Fibroblast of peridontal ligament (primary cell): Measurements from ENCODE around the gene ARHGAP1.

ENCODE experiments used
- DNase-seq: peaks from one replicate; pipeline ENCODE4 v3.0.0-alpha.2; 2010; ENCODE audit errors: extremely low read depth

Gene ARHGAP1

DNA sequence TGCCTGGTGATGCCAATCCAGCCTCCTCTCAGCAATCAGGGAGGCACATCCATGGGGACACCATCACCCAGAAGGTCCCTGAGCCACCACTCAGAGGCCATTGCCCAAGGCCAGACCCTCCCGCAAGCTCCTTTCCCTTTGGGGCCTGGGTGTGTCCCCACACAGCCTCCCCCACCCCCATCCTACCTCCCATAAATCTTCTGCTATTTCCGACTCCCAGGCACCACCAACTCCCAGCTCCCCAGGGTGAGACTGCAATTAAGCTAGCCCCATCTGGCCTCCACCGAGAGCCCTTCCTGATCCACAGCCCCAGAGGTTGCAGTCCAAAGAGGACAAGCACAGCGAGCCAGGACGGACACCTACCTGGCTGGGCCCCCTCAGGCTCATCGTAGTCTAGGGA lies 6.3 kb downstream of the ARHGAP1 start:
- DNase-seq: no peak

GRCh38 chr11:46693597-46694012 lies 6.8 kb downstream of the ARHGAP1 start:
- DNase-seq: peak; percentile 63

DNA sequence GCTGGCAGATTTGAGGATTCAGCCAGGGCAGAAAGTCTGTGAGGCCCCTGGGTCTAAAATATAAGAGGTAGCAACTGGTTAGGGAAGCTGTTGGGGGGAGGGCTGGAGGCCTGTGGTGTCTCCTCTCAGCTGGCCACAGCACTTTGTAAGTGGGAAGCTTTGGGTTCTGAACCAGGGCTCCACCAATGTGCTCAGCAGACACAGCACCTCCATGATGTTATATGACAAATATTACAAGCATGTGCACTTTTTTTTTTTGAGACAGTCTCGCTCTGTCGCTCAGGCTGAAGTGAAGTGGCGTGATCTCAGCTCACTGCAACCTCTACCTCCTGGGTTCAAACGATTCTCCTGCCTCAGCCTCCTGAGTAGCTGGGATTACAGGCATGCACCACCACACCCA lies 8.0 kb downstream of the ARHGAP1 start:
- DNase-seq: no peak

- no peak for DNase-seq
Observed at GRCh38 chr11:46690702-46691101, 9.7 kb downstream of the ARHGAP1 start.

GRCh38 chr11:46686886-46687795 lies 13.3 kb downstream of the ARHGAP1 start:
- peak; percentile 65 for DNase-seq

- no peak for DNase-seq
Observed at GRCh38 chr11:46684367-46684766, 16.1 kb downstream of the ARHGAP1 start.

- DNase-seq: no peak
Observed at GRCh38 chr11:46682773-46683752, 17.4 kb downstream of the ARHGAP1 start.

DNA sequence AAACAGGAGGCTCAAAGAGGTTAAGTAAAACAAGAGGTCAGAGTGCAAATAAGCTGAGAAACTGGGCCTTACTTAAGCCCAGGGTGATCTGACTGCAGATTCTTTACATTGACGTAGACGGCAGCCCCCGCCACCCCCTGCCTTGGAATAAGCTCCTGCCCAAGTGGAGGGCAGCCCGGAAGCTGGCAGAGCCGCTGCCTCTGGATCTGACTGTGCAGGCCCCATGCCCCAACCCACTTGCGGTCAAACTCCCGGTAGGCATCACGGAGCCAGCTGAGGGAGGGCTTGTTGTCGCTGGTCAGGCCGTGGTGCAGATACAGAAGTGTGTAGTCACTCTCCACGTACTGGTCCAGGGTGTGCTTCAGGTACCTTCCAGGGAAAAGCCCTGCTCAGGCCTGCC lies 18.6 kb downstream of the ARHGAP1 start:
- DNase-seq: no peak

DNA sequence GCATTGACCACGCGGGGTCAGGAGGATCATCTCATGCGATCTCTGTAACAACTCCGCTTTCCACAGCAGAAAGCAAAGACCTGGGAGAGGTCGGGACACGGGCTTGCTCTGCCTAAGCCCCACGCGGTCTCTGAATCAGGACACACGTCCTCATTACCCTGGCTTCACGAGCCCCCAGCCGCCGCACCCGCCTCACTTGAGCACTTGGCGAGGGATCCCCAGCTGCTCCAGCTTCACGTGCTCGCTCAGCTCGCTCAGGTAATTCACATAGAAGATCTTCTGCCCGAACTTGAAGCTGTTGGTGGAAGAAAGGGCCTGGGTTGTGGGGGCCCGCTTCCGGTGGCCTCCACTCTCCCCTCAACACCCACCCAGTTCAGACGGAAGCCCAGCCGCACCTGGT lies 19.6 kb downstream of the ARHGAP1 start:
- no peak for DNase-seq

GRCh38 chr11:46680164-46680760 lies 20.2 kb downstream of the ARHGAP1 start:
- no peak for DNase-seq

DNA sequence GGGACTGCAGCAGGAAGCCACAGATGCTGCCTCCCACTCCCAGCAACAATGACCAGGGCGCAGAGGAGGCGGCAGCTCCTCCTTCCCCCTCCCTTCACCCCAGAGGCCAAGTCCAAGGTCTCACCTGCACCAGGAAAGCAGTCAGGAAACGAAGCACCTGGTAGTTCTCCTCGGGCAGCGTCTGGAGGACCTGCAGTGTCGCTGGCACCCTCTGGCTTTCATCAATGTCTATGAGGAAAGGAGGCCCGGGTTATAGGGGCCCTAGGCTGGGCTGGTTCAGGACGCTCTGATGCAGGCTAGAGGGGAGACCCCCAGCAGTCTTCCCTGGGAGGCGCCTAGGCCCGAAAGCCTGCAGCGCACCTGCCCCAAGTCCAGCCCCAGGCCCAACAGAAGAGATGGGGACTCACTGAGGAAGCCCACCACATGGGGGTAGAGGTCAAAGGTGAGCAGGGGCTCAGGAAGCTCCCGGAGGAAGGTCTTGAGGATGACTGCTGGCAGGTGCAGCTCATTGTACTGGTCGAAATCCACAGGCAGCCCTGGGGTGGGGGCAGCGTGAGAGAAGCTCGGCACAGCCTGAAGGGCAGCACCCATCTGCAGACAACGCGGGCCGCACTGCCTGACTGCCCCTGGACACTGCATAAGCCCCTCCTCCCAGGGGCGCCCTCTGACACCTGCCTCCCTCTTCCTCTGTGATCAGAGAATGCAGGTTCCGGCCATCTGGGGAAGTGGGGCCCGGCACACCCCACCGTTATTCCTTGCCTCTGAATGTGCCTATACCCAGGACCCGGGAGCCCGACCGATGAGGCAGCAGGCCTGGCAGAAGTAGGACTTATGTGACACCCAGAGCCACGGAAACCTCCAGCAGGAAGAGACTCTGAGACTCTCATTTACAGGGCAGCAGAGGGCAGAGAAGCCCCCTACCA lies 20.9 kb downstream of the ARHGAP1 start:
- no peak for DNase-seq

GRCh38 chr11:46678741-46679130 lies 21.7 kb downstream of the ARHGAP1 start:
- no peak for DNase-seq

DNA sequence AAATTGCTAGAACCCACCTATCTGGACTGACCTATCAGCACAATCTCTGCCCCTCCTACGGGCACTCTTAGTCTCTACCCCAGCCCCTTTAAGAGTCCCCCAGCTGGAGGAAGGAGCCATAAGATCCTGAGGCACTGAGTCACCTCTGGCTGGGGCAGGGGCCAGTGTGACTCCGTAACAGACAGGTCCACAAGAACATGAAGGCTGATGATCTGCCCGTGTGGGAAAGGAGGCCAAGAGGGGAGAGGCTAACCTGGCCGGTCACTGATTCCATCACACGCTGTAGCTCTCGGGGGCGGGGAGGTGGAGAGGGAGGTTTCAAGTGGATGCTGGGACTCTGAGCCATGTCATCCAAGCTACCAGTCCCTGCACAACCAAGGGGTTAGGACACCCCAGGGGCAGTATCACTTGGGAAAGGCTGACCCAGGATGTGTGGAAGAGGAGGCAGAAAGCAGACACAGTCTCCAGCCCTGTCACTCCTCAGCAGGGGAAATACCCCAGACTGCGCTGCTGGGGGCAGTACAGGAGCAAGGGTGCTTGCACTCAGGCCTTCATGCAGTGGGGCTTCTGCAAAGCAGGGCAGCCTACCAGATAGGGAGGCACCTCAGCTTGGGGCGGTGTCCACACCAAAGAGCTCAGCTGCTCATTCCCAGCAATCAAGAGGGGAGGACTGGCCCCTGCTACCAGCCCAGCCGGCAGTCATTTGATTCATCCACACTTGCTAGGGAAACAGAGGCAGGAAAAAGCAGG lies 22.3 kb downstream of the ARHGAP1 start:
- DNase-seq: no peak

DNA sequence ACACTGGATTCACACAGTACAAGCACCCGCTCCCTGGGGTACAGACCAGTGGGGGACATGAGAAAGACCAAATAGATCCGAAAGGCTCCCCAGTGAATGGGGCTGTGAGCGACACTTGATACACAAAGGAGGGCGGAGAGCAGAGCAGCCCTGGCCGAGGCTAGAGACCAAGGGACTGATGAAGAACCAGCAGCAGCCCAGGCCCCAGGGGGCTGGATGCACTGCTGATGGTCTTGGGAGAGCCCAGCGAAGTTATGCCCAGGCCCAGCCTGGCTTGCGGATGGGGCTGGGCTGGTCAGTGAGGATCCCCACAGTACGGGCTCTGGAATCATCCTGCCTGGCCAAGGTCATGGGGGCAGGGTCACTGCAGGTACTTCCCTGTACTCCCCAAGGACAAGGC lies 23.2 kb downstream of the ARHGAP1 start:
- no peak for DNase-seq

GRCh38 chr11:46676436-46677158 lies 23.8 kb downstream of the ARHGAP1 start:
- no peak for DNase-seq

DNA sequence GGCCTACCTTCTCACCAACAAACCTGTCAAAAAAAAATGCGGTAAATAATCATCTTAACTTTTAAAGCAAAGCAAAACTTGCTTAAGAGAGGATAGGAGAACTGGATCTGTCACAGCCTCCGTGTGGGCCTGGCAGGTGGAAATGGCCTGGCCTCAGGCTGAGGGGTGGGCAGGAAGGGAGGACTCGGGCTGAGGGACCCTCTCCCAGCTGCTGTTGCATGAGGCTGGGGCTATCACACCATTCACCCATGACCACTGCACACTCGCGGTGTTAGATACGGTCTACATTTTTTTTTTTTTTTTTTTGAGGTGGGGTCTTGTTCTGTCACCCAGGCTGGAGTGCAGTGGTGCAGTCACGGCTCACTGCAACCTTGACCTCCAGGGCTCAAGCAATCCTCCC lies 24.5 kb downstream of the ARHGAP1 start:
- DNase-seq: no peak

DNA sequence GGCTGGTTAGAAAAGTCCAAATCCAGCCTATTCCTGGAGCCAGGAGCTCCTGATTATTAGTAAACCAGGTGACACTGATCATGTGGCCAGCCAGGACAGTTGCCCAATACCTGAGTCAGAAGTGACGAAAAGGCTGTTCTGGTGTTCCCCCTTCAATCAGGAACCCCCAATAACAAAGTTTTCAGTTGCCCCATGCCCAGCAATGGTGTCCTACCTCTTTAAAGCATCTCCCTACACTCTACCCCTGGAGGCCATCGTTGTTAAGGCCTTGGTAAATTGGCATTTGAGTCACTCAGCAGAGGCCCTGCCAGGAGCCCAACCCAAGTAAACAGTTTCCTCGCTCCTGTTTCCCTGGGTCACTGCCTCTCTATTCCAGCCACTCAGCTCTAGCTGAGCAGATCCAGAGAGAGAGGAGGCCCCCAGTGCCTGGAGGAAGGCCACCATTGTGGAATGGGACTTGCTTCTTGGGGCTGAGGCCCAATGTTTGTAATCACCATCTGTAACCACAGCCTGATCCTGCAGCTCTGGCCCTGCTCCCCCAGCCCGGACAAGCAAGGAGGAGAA lies 25.0 kb downstream of the ARHGAP1 start:
- peak; percentile 93 for DNase-seq

DNA sequence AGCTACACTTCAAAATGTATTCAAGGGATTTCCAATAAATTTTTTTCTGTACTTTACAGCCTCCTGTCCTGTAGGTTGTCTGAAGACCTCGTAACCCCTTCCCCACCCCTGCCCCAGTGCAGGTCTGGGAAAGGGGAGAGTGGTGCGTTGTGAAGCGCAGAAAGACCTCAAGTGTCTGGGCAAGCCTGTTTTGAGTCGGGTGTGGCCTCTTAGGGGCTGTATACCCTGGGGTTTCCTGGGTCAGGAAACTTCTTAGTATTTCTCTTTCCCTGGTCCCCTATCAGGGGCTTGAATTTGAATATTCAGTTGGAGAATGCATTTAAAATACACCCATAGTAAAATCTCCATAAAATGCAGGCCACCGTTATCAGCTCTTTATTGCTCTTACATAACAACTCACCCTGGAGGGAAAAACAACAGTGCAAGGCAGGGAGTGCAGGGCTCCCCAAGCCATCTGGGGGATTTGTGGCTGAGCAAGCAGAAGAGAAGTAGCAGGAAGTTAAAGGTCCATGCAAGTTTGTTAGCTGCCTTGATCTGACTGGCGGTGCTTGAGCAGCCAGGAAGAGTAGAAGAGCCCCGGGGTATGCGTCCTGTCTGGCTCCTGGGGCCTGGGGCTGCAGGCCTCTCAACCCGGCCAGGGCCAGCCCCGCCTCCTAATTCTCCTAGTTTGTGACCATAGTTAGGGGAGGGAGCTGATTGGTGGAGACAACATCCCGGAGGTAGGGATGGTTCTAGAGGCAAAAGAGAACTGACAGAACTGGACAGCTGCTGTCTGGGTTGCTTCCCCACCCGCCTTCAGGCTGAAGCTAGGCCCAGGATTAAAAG lies 25.7 kb downstream of the ARHGAP1 start:
- no peak for DNase-seq
